H4 (cell line): ENCODE measurements around the gene CLEC18B. TPM values are rescaled to one million over a fixed set of nuclear protein-coding genes. Genes with fewer than 3 reads are reported as not detected.
"Not testable (repeated sequence)": the region's sequence is repeated elsewhere in the genome, so short reads cannot be mapped to it uniquely, and the experiment has no call there.

ENCODE experiments used
- DNase-seq: peaks from one replicate; pipeline ENCODE4 v3.0.0-alpha.2; 2015; ENCODE audit warnings: low spot score
- total RNA-seq: library from RNA; depleted of rRNA; stranded (reverse); fragments of >200 nt; shearing (Covaris generic); gene quantifications from 2 replicates; pipeline ENCODE4 v1.2.3, GENCODE V29; 2014

CLEC18B gene
- total RNA-seq, 1 experiment from 2014 or later = 0.02 TPM

DNA sequence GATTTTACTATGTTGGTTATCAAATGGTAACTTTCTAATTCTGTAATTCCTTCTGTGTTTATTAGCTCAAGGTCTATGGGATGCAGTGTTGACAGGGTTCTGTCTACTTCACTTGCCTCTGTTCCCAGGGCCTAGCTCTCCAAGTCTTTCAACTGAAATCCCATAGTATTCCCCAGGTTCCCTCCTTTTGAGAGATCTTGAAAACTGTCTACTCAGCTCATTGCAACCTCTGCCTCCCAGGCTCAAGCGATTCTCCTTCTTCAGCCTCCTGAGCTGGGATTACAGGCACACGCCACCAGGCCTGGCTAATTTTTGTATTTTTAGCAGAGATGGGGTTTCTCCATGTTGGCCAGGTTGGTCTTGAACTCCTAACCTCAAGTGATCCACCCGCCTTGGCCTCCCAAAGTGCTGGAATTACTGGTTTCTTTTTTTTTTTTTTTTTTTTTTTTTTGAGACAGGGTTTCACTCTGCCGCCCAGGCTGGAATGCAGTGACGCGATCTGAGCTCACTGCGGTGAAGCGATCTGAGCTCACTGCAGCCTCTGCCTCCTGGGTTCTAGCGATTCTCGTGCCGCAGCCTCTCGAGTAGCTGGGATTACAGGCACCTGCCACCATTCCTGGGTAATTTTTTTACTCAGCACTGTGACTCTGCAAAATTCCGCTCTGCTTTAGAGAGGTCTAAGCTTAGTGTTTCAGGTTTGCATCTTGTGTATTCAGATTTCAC lies 22.5 kb upstream of the CLEC18B start:
- not testable (repeated sequence) for DNase-seq

DNA sequence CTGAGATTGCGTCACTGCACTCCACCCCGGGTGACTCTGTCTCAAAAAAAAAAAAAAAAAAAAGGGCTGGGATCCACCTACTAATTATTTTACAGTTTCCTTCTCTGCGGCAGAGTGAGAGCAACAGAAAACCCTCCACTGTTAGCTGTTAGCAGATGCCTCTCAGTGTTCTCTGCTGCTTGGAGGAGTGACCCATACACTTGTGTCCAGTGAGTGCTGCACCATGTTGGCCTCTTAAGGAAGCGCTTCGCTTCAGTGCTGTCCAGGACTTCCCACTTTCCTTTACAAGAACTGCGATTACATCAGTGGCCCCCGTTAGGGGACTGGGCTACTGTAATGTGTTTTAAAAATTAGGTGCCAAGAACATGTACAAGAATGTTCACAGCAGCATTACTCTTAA lies 18.4 kb upstream of the CLEC18B start:
- DNase-seq = no peak

DNA sequence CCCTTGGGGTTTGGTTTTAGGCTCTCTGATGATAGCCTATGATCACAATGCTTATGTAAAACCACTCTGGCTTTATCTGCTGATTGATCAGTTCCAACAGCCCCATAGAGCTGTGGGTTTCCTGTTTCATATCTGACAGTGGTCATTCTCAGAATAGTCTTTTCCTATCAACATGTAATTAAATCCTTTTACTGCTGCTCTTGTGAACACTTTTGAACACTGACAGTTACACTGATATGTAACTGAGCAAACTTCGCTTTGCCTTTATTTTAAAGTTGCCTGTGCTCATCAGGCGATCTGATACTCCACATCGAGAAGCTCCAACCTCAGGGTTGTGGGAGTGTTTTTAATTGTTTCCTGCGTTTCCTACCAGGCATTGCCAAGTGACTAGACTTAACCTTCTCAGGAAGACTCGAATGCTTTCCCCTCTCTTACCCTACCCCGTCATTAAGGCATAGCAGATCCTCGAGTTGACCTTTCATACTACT lies 17.3 kb upstream of the CLEC18B start:
- no peak for DNase-seq

DNA sequence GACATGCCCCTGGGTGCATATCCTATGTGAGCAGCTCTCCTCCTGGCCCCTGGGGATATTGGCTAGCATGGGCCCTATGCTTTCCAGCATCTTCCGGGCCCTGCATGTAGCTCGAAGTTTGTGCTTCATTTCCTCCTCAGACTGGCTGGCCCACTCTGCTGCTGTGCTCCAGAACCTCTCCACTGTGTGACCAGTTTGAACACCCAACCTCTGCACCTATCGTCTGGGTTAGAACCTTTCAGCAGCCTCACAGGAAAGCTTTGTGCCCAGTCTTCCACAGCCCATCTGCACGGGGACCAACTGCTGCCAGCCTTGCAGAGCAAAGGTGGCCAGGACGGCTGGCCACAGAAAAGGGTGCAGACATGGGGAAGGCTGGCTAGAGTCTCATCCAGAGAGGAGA lies 10.2 kb upstream of the CLEC18B start:
- no peak for DNase-seq

DNA sequence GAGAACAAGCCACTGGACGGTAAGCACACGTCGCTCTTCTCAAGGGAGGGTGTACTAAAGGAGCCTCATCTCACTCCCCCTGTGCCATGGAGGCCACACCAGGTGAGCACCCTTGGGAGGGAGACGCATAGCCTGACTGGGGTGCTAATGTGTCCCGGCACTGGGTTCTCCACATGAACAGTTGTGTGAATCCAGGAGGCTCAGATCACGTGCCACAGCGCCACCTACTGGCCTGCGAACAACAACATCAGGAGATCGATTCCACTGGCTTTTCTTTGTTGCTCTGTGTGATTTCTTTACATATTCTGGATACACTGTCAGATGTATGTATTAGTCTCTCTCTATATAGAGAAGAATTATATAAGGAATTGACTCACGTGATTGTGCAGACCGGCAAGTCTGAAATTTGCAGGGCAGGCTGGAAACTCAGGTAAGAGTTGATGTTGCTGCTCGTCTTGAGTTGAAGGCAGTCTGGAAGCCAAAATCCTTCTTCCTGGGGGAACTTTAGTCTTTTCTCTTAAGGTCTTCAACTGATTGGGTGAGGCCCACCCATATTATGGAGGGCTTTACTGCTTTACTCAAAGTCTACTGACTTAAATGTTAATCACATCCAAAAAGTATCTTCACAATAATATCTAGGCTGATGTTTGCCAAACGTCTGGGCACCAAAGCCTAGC lies 8.9 kb upstream of the CLEC18B start:
- not testable (repeated sequence) for DNase-seq

DNA sequence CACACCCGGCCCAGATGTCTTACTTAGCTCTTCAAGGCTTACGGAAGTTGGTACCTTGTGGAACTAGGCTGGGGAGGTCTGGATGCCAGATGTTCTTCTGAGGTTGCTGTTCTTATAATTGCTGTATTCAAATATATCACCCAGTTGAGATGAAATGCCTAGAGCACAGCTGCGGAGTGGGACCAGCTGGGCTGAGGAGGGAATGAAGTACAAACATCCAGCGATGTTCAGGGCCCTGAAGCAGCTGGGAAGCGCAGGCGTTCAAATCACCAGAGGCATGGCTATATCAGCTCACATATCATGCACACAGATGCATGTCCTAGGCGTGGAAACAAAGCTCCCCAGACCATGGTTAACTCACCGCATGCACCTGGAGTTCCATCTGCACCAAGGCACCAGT lies 7.2 kb upstream of the CLEC18B start:
- not testable (repeated sequence) for DNase-seq

DNA sequence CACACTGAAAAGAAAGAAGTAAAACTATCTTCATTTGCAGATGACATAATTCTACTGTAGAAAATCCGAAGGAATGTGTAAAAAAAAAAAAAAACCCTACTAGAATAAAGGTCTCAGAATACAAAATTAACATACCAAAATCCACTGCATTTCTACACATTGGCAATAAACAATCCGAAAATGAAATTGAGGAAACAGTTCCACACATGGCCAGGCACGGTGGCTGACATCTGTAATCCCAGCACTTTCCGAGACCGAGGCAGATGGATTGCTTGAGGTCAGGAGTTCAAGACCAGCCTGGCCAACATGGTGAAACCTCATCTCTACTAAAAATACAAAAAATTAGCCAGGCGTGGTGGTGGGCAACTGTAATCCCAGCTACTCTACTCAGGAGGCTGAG lies 4.5 kb upstream of the CLEC18B start:
- not testable (repeated sequence) for DNase-seq

DNA sequence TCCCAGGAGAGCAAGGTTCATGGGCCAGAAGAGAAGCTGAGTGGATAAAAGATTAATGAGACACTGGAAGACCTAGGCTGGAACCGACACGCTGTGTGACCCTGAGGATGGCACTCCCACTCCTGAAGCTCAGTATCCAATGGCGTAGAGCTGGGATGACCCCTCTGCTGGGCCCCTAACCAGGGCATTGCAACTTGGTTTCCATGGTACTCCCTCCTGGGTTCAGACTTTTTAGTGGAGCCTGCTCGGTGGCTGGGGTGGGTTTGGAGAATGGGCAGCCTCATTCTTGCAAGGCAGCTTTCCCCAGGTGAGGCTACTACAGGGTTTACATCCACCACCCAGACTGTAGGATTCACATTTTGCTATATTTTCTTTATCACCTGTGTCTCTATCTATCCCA lies 2.4 kb upstream of the CLEC18B start:
- not testable (repeated sequence) for DNase-seq

DNA sequence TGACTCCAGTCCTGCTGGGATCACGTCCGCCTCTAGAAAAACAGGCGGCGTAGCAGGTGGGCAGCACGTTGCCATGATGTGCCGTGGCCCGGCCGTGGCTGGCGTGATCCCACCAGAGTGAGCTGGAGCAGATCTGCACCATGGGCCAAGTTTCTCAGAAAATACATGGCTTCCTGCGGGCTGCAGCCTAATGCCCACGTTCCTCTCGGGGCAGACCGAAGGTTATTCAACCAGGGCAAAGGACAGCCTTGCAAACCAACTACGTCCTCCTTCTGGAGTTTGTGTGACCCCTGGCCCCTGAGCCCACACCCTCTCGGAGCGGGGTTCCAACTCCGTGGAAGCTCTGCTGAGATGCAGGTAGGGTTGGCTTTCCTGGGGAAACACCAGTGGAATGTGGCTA lies 808 bp upstream of the CLEC18B start:
- not testable (repeated sequence) for DNase-seq

DNA sequence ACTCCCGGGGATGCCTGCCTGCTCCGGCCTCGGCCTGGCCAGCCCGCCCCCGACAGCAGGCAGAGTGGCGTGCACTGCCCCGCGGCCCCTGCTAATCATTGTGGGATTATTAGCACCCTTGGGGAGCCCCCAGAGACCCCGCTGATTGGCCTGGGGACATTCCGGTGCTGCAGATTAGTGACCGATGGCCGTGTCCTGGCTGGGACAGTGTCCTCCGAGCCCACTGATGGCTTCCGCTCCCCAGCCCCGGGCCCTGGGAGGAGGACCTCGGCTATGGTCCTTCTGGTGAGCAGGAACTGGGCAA lies 156 bp upstream of the CLEC18B start:
- DNase-seq = not testable (repeated sequence)

DNA sequence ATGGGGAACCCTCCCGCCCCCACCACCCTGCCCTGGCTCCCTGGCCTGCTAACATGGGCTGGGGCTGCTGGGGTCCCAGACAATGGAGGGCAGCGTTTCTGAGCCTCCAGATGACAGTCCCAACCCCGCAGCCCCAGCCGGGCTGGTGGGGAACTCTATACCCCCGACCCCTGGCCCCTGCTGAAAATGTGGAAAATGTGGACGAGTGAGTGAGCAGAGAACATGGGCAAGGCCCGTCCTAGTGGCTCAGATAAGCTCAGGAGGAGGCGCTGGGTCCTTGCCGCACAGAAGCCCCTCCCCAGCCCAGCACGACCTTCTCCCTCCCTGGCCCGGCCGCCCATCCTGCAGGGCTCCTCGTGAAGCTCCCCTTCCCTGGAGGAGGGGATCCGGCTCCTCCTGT lies 1.5 kb downstream of the CLEC18B start:
- not testable (repeated sequence) for DNase-seq

DNA sequence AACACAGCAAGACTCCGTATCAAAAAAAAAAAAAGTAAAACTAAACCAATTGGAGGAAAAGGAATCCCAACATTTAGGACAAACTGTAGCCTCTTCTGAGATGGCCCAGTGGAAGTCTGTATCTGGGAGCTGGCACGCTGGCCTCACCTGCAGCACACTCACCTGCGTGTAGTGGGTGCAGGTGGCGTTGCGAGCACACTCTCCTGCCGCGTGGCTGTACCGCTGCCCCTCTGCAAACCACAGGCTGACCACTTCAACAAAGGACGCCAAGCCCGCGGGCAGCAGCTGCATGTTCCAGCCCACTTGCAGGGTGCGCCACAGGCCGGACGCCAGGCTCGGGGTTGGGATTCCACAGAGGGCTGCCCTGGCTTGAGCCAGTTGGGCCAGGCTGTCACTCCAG lies 3.4 kb downstream of the CLEC18B start:
- not testable (repeated sequence) for DNase-seq

DNA sequence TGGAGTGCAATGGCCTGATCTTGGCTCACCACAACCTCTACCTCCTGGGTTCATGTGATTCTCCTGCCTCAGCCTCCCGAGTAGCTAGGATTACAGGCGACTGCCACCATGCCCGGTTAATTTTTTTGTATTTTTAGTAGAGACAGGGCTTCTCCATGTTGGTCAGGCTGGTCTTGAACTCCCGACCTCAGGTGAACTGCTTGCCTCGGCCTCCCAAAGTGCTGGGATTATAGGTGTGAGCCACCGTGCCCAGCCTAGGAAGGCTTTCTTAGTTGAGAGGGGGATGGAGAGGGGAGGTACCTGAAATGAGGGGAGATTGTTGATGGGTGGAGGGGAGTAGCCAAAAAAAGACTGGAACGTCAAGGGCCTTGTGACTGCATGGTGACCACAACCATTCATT lies 7.4 kb downstream of the CLEC18B start:
- DNase-seq = not testable (repeated sequence)

DNA sequence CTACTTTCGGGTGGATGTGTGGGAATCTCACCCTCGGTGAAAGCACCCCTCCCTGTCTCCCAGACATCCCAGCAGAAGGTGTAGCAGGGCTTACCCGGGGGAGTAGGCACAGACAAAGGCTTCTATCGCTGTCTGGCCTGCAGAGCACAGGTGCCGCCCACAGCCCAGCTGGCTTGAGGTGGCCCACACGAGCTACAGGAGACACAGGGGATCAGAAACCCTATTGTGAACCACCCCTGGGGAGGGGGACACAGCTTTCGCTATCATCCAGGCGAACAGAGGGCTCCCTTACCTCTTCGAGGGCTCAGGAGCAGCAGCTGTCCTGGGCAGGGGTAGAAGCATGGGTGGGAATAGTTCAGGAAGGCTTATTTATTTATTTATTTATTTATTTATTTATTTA lies 7.8 kb downstream of the CLEC18B start:
- not testable (repeated sequence) for DNase-seq

DNA sequence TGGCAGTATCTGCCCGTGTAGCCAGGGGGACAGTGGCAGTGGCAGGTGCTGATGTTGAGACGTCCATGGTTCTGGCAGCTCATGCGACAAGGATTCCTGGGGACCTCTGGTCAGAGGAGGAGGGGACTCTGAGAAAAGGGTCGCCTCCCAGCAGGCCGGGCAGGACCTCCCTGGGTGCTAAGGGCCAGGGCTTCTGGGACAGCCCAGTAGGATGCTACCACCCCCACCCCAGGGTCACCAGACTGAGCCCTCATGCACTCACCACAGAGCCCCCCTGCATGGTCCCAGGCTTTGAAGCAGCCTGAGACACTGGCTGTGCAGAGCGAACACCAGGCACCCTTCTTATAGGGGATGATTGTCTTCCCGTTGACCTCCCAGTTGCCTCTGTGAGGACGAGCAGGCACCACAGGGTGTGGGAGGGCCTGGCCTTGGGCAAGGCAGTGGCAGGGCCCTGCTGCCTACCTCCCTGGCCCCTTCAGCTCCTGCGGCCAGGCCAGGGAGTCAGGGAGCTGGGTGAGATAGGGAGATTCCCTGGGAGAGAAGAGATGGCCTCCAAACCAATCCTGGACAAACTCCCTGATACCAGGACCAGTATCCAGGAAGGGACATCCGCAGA lies 8.4 kb downstream of the CLEC18B start:
- DNase-seq = not testable (repeated sequence)

DNA sequence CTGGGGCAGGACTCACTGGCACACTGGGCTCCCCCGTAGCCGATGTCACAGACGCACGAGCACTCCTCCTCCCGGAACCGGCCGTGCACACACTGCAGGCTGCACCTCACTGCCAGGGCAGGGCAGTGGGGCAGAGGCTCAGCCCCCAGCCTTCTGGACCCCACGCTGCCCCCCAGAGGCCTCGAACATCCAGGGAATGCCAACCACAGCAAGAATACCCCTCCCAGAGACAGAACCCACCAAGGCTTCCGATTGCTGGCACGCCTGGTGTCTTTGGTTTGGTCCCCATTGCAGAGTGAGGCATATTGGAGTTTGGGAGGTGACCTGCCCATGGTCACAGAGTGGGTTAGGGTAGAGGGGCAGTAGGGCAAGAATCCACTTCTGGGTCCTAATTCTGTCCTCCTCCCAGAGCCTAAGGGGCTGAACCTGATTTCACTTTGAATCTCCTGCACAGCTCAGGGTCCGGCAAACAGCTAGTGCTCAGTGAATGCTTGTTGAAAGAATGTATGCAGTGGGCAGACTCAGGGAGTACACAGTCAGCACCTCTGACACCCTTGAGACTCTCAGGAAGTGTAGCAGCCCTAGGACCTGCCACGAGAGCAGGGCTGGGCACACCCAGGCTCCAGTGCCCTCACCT lies 9.0 kb downstream of the CLEC18B start:
- not testable (repeated sequence) for DNase-seq

DNA sequence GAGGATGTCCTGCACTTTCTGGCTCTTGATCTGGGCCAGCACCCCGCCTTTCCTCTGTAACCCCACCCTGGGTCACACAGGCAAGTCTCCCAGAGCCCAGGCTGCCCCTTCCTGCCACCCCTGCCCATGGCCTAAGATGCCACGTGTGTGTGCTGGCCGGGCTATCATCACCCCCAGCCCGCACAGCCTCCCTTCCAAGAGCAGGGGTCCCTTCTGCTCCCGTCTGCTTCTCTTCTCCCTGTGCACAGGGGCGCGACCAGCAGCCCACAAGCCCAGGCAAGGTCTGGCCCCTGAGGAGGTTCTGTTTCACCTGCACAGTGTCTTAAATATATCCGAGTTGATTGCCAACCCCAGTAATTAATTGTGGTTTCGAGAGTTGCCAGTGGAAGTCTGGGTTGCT lies 10.3 kb downstream of the CLEC18B start:
- DNase-seq = not testable (repeated sequence)

DNA sequence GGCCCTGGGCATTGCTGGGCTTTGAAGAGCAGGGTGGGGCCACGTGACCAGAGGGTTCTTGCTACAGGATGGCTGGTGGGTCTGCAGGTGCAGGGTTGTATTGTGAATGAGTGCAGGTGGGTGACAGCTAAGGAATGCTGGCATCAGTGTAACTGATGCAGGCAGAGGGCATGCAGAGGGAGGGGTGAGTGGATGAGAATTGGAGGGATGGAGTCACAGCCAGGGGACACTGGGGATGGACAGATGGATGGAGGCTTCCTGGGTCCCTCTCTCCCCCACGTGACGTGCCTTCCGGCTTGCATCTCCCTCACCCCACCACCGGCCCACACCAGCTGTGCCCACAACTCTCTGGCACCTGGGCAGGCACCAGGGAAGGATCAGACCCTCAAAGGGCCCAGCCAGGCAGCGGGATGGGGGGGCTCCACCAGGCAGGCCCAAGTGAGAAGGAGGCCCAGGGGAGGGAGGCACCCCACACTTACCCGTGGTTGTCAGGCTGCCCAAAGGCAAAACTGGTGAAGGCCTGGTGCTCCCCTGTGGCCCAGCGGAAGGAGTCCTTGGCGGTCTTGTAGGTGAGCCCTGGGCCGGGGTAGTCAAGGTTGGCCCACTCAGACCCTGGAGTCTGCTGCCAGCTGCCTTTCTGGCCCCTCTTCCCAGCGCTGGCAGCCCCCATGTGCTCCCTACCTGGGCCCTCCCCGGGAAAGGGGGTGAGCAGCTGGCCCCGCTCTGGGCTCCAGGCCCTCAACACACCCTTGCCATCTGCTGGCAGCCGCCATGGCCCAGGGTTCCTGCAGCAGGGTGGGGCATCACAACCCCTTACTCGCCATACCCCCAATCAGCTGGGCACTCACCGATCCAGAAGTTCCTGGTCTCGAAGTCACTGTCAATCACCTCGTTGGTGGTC lies 11.0 kb downstream of the CLEC18B start:
- not testable (repeated sequence) for DNase-seq

DNA sequence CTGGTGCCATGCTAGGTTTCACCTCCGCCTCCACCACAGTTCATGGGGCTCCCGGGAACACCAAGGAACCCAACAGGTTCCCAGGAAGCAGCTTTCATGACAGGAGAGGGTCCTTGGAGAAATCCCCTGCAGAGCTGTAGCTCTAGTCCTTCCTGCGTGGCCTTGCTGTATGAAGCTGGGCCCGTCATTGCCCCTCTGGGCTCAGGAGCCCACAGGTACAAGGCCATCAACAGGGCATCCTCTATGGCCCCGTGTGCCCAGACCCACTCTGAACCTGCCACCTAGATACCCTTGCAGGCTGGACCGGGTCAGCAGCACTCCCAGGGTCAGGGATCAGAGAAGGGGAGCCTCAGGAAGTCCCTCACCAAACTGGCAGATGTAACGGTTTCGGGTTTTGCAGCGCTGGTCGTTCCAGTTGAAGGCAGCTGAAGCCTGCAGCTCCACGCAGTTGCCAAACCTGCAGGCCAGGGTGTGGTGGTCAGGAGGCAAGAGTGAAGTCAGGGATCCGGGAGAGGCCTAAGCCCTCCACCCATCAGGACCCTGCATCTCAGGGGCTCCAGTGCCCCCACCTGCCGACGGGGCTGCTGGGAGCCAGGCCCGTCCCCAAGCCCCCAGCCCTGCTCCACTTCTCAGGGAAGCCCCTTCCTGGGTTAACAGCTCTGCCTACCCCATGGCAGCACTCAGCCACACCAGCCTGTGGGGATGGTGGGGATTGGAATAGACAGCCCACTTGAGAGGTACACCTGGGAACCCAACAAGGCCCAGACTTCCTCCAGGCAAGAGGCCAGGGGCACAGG lies 11.9 kb downstream of the CLEC18B start:
- DNase-seq = not testable (repeated sequence)

DNA sequence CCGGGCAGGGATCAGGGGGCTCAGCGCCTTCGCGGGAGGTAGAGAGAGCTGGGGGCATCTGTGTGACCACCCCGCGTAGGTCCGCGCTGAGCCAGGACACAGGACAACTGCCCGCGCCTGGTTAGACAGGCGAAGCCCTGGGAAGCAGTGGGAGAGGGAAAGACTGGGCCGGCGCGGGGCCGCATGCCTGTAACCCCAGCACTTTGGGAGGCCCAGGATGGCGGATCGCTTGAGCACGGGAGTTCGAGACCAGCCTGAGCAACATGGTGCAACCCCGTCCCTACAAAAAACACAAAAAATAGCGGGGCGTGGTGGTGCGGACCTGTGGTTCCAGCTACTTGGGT lies 13.9 kb downstream of the CLEC18B start:
- DNase-seq = not testable (repeated sequence)
